ENCODE data around the gene PRDM5.

GRCh38 chr4:120867506-120867905 is 55.0 kb downstream of the PRDM5 start:
- TF ChIP-seq POLR2AphosphoS5 (IDR thresholded peaks at IDR 0.05): no peak
- no peak for TF ChIP-seq CTCF (IDR thresholded peaks at IDR 0.05)
- no peak for TF ChIP-seq POLR2A (IDR thresholded peaks at IDR 0.05)

All from prostate gland (tissue), 2 donors.